HG02885 (cell line): ENCODE results near the gene CELF5.
"Not testable (repeated sequence)": the region's sequence is repeated elsewhere in the genome, so short reads cannot be mapped to it uniquely, and the experiment has no call there.

Experiments
- ATAC-seq: cut with Tn5 transposase; IDR thresholded peaks from one replicate; pipeline ENCODE4 v1.9.1; 2021; ENCODE audit warnings: mild to moderate bottlenecking; ENCODE audit not compliant: unreplicated experiment, poor library complexity

The CELF5 gene

DNA sequence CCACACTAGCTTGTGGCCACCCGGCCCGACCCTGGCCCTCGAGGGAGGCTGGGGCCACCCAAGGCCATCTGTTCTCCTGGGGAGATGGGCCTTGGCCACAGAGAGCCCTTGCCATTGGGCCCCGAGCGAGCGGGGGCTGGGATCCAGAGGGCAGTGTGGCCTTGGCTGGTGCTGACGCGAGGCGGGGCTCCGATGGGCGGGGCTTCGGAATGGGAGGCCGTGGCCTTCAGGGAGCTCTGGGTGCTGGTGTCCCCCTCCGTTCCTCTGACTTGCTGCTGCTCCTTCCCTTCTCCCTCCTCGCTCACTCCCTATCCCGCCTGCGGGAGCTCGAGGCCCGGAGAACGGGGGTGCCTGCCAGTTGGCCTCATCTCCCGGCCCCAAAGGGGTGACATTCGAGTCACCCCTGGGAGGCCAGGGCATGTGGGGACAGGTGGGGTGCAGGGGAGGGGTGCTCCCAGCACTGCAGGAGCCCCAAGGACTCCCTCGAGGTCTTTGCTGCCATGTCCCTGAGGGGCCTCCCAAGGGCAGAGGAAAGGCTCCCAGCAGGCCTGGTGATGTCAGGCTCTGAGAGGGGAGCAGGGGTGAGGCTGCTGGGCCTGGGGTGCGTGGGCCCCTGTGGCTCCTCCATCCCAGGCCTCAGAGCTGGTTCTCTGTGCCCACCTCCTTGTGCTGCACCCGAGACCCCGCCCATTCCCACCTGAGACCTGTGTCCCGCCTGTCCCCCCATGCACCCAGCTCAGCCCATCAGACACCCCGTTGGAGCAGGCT, 34.6 kb upstream of the CELF5 start:
- ATAC-seq, result no peak

DNA sequence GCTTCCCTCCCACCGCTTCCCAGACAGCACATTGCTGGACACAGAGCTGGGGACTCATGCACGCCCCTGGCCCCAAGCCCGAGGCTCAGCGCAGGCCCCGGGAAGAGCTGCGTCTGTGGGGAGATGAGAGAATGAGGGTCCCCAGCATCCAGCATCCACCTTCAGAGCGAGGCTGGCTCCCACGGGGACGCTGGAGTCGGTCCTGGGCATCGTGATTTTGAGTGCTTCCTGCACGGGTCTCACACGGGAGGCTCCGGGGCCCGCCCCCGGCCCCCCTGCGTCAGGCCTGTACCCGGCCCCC, 34.0 kb upstream of the CELF5 start:
- no peak for ATAC-seq

DNA sequence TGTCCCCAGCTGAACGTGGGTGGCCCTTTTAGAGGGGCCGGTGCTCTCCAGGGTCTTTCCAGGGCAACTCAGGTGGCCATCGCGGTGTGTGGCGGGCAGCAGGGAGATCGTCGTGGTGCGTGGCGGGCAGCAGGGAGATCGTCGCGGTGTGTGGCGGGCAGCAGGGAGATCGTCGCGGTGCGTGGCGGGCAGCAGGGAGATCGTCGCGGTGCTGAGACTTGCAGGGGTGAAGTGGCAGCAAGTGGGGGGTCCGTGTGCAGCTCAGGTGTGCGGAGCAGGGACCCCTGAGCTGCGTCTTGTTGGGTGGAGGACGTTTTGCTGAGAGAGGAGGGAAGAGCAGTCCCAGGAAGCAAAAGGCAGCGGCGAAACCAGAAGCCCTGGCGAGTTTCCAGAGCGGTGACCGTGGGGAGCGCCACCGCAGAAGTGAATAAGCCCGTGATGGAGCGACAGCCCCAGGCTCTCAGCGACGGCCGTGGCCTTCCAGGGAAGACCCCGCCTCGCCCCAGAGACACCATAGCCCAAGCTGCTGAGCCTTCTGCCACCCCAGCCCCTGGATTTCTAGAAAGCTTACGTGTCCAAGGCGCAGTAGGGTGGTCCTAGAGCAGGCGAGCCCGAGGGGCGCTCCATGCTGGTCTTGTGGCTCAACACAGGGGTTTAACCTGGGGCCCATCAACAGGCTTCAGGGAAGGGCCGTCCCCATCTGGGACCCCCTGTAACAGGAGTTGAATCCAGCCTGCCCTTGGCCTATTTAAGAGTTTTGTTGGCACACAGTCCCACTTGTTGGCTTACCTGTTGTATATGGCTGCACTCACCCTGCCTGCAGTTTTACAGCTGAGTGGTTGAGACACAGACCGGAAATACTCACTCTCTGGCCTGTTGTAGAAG, 33.3 kb upstream of the CELF5 start:
- no peak for ATAC-seq

DNA sequence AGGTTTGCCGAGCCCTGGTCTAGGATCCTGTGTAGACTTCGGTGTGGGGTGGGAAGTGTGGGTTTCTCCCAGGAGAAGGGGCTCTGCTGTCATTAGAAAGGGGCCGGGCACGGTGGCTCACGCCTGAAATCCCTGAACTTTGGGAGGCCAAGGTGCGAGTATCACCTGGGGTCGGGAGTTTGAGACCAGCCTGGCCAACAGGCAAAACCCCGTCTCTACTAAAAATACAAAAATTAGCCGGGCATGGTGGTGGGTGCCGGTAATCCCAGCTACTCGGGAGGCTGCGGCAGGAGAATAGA, 32.7 kb upstream of the CELF5 start:
- ATAC-seq, result not testable (repeated sequence)

DNA sequence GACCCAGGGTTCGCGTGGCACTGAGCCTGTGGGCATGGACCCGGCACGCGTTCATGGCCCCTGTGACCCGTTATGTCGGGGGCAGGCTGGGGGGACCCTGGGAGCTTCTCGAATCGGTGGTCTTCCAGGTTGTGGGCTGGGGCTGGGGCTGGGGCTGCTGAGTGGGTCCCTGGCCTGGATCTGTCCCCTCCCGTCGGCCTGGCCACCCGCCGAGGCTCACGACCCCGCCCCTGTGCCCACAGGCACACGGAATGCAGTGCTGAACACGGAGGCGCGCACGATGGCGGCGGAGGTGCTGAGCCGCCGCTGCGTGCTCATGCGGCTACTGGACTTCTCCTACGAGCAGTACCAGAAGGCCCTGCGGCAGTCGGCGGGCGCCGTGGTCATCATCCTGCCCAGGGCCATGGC, 32.2 kb upstream of the CELF5 start:
- ATAC-seq, result no peak

DNA sequence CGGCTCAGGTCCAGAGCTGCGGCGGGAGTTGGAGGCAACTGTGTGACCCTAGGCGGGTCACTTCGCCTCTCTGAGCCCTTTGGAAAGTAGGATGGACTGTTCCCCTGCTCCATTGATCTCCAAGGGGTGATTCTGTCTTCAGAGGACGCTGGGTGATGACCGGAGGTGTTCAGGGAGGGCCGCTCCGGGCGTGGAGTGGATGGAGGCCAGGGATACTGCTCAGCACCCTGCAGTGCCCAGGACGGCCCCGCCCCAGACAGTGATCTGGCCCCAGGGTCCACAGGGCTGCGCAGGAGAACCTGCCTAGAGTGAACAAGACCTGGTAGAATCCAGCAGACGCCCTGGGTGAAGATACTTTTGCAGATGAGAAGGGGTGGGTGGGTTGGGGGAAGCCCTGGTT, 31.8 kb upstream of the CELF5 start:
- ATAC-seq, result no peak

DNA sequence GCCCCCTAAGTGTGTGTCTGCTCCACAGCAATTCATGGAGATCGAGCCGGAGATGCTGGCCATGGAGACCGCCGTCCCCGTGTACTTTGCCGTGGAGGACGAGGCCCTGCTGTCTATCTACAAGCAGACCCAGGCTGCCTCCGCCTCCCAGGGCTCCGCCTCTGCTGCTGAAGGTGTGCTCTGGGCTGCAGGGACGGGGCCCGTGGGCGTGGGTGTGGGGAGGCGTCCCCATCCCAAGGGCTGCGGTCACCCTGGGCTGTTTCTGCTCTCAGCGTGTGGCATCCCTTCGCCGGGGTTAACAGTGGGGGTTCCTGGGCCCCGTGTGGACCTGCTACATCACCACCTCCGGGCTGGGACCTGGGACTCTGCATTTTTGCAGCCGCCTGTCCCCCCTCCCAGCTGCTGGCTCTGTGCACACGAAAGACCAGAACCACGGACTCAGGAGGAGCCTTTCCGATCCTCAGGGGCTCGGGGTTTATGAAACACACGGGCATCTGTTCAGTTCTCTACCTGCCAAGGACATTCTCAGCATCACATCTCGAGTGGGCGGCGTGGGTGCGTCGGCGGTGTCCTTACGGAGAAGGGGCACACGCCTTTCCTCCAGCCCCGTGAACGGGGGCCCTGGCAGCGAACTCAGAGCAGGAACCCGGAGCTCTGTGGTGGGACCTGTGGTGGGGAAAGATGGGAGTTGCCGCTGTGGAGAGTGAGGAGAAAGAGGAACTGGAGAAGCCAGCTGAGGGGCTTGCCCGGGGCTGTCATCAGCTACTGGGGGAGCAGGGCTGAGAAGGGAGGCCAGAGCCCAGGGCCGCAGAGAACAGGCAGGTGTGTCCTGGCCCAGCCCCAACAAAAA, 31.0 kb upstream of the CELF5 start:
- no peak for ATAC-seq

DNA sequence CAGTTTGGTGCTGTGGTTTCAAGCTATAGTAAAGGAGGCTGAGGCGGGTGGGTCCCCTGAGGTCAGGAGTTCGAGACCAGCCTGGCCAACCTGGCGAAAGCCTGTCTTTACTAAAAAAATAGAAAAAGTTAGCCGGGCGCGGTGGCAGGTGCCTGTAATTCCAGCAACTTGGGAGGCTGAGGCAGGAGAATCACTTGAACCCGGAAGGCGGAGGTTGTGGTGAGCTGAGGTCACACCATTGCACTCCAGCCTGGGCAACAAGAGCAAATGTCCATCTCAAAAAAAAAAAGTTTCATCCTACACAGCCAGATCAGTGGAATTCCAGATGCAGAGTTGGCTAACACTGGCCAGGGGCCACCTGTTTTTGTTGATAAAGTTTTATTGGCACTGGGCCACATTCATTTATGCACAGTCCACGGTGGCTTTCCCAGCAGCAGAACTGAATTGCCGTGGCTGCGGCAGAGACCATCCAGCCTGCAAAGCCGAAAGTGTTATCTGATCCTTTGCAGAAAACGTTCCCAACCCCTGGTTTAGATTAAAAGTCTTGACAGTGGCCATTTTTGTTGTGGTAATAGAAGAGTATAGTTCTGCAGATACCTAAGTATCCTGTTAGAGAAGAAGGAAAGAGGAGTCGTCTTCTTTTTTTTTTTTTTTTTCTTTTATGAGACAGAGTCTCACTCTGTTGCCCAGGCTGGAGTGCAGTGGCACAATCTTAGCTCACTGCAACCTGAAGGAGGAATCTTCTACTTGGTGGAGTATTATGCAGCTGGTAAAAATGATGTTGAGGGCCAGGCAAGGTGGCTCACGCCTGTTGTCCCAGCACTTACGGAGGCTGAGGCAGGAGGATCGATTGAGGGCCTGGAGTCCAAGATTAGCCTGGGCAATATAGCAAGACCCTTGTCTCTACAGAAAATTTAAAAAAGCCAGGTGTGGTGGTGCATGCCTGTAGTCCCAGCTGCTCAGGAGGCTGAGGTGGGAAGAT, 30.1 kb upstream of the CELF5 start:
- ATAC-seq, result no peak

DNA sequence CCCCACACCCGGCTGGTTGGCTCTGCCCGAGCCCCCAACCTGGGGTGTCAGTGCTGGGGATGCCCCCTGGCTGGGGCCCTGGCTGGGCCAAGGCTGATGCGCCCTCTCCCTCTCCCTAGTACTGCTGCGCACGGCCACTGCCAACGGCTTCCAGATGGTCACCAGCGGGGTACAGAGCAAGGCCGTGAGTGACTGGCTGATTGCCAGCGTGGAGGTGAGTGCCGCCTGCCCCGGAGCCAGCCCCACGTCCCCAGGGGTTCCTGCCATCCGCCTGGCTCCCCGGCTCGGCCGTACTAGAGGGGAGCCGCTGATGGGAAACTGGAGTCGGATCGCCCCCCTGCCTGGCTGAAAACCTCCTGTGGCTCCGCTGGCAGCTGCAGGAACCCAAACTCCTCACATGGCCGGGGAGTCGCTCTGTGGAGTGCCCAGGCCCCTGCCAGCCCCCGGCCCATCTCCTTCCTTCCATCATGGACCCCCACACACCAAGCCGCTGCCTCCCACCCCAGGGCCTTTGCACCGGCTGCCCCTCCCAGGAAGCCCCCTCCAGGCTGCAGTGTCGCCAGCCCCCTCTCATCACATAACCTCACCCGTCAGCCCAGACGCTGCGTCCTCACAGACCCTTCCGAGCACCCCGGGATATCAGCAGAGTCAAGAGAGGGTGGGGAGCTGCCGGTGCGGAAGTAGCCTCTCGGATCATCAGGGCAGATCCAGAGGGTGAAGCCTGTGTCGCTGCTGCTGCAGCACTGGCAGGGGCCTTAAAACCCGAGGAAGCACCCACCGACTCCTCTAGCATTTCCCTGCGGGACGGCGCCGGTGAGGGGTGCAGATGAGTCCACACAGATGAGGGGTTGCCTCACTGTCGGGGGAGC, 28.2 kb upstream of the CELF5 start:
- no peak for ATAC-seq

DNA sequence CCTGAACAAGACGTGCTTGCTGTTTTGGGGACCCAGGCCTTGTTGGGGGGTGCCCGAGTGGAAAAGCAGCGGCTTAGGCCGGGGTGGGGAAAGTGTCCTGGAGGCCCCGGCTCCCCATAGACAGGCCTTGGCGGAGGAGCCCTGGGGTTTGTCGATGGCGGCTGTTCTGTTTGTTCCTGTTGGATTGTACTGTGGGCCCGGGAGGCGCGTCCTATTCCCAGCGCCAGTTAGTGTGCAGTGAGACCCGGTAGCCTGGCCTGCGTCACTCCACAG, 27.6 kb upstream of the CELF5 start:
- ATAC-seq, result no peak

DNA sequence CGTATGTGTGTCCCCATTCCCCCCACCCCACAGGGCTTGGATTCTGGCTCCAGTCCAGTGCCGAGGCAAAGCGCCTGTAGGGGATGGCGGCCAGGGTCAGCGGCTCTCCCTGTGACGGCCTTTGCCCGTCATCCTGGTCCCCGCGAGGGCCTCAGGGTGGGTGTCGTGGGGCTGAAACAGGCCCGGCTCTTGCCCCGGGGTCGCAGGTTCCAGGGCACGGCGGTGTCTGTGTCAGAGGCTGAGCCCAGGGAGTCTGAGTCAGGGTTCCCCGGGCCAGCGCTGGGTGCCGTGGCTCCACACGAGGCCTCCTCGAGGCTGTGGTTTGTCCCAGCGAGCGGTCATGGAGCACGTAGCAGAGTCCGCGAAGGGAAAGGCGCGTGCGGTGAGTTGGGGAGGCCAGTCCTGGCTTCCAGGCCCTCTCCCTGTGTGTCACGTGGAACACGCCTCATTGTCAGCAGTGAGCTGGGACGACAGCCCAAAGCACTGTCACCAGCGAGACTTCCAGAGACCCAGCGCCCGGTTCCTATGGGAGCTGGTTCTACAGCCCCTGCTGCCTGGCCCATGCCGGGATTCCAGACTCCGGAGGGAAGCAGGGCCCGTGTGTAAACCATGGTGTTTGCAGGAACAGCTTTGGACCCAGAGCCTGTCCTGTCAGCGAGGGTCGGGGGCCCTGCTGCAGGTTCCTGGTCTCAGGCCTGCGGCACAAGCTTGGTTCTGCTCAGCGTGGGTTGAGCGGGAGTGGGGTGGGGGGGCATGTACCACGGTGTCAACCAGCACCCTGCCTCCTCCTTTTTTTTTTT, 25.4 kb upstream of the CELF5 start:
- ATAC-seq, result no peak

DNA sequence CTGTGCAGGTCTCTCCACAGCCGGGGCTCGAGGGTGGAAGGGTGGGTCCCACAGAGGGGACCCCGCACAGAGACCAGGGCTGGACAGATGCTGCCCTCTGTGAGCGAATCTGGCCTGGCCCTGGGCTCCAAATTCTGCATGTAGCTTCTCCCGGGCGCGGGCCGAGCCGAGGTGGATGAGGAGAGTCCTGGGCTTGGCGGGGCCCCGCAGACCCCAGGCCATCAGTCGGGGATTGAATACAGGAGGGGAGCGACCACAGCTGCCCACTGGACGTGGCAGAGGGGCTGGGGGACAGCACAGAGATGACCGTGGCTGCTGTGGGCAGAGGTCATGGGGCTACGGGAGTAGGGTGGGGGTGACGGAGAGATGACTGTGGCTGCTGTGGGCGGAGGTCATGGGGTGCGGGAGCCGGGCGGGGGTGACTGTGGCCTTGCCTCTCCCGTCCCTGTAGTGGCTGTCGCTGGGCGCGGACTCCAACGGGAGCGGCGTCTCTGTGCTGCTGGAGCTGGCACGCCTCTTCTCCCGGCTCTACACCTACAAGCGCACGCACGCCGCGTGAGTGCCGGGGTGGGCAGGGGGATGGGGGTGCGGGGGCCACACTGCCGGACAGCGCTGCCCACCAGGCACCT, 23.3 kb upstream of the CELF5 start:
- ATAC-seq, result no peak

DNA sequence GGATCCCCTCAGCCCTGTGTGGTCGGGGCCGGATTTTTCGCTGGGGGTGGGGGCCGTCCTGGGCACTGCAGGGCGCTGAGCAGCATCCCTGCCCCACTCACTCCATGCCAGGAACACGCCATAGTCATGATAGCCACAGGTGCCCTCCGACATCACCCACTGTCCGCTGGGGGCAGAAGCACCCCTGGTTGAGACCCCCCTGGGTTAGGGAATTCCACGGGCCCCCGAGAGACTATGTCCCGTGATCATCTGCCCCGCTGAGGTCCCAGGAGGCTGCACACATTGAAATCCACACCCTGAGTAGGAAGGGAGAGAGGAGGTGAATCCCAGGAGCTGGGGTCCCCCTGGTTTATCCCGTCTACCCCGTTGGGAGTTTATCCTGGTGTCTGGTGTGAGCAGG, 22.6 kb upstream of the CELF5 start:
- no peak for ATAC-seq

DNA sequence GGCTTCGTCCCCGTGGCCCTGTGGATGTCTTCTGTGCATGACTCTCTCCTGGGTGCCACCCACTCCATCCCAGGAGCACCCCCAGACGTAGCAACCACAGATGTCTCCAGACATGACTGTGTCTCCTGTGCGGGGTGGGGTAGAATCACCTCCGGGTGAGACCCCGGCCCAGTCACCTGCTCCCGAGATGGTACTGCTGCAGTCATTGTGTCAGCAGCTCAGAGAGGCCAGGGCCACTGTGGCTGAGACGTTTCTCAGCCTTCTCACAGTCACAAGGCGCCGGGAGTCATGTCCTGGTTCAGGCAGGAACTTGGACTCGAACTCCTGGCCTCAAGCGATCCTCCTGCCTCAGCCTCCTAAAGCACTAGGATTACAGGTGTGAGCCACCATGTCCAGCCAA, 22.1 kb upstream of the CELF5 start:
- ATAC-seq, result no peak

DNA sequence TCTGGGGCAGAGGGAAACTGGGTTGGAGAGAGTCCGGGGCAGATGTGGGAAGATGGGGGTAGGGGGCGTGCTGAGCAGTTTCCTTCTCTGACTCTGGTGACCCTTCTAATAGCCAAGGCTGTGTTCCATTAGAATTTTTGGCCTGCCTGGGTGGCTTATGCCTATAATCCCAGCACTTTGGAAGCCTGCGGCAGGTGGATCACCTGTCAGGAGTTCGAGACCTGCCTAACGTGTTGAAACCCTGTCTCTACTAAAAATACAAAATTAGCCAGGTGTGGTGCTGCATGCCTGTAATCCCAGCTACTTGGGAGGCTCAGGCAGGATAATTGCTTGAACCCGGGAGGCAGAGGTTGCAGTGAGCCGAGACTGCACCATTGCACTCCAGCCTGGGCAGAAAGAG, 21.6 kb upstream of the CELF5 start:
- not testable (repeated sequence) for ATAC-seq

DNA sequence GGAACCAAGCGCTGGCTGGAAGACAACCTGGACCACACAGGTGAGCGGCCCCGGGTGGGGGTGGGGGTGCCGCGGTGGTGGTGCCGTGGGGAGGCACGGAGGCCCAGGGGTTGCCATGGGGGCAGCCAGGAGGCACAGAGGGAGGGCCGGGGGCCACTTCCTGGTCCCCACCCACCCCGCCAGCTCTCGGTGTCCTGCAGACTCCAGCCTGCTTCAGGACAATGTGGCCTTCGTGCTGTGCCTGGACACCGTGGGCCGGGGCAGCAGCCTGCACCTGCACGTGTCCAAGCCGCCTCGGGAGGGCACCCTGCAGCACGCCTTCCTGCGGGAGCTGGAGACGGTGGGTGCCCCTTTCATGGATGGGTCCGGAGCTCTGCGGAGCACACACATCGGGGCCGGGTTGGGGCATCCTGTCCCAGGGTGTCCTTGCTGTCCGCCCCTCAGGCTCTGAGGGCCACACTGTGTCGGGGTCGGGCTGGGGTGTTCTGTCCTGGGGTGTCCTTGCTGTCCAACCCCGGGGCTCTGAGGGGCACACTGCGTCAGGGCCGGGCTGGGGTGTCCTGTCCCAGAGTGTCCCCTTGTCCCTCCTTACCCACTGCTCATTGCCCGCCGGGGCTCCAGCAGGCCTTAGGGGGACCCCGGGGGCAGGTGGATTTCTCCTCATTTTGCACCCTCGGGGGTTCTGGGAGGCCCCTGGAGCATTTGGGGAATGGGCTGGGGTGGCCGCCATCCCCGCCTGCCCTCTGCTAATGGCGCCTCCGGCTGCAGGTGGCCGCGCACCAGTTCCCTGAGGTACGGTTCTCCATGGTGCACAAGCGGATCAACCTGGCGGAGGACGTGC, 20.4 kb upstream of the CELF5 start:
- no peak for ATAC-seq

DNA sequence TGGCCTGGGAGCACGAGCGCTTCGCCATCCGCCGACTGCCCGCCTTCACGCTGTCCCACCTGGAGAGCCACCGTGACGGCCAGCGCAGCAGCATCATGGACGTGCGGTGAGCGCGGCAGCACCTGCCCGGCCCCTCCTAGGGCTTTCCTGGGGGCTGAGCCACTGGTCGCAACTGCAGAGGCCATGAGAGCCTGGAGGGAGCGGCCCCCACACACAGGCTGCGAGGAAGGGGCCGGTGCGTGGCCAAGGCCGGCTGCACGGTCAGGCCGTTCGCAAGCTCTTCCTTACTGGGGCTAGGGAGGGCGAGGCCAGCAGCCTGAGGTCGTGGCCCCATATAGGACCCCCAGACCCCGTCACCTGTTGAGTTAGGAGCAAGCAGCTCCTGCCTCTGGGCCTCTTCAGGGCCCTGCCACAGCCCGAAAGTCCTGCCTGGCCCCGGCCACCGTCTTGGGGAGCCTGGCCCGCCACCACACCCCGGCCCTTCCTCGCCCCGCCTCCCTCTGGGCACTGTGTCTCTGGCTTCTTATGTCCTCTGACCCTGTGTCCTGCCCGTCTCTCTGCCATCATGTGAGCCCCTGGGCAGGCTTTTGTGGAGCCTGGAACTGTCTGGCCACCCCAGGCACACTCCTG, 19.7 kb upstream of the CELF5 start:
- ATAC-seq, result no peak
